Neuronal stem cell (in vitro differentiated cells): Measurements from ENCODE around the gene ADGRF1.

ENCODE experiments used
- DNase-seq: peaks from one replicate; pipeline ENCODE4 v3.0.0-alpha.2; 2013; ENCODE audit warnings: low spot score
- H2AFZ ChIP-seq: one replicate; pipeline ENCODE4 v1.6.1; 2013; ENCODE audit warnings: mild to moderate bottlenecking, low read length, inconsistent platforms
- H2AK5ac ChIP-seq: 2 replicates; pipeline ENCODE4 v1.6.1; 2013; ENCODE audit warnings: low read depth, mild to moderate bottlenecking, inconsistent platforms, low read length, moderate library complexity, mixed read lengths
- H2BK120ac ChIP-seq: 2 replicates; pipeline ENCODE4 v1.6.1; 2013; ENCODE audit warnings: low read depth, mild to moderate bottlenecking, inconsistent platforms, low read length, moderate library complexity, mixed read lengths
- H2BK12ac ChIP-seq: one replicate; pipeline ENCODE4 v1.6.1; 2013; ENCODE audit warnings: low read length, inconsistent platforms
- H2BK15ac ChIP-seq: 2 replicates; pipeline ENCODE4 v1.6.1; 2013; ENCODE audit warnings: mild to moderate bottlenecking, low read length, inconsistent platforms, mixed read lengths
- H2BK5ac ChIP-seq: one replicate; pipeline ENCODE4 v1.6.1; 2013; ENCODE audit warnings: inconsistent platforms, mild to moderate bottlenecking, low read length, moderate library complexity
- H3K14ac ChIP-seq: one replicate; pipeline ENCODE4 v1.6.1; 2013; ENCODE audit warnings: low read length, inconsistent platforms
- H3K18ac ChIP-seq: 2 replicates; pipeline ENCODE4 v1.6.1; 2013; ENCODE audit warnings: low read length, inconsistent platforms
- H3K23ac ChIP-seq: 2 replicates; pipeline ENCODE4 v1.6.1; 2013; ENCODE audit warnings: low read depth, mild to moderate bottlenecking, mixed read lengths, low read length, inconsistent platforms; ENCODE audit not compliant: poor library complexity
- H3K27ac ChIP-seq: replicated peaks from 3 replicates; pipeline ENCODE4 v1.5.1; 2013; ENCODE audit warnings: low read length, inconsistent platforms
- H3K27me3 ChIP-seq, 3 experiments: 2 replicates each; pipeline ENCODE4 v1.6.1; 2013; ENCODE audit warnings: low read length in 3 of 3, mild to moderate bottlenecking in 2 of 3, inconsistent platforms in 1 of 3, low read depth in 1 of 3, mixed read lengths in 1 of 3, moderate library complexity in 1 of 3; ENCODE audit not compliant: control insufficient read depth in 3 of 3, insufficient read depth in 3 of 3
- H3K36me3 ChIP-seq, 2 donors: replicated peaks in 1 of 2; 2 replicates each; pipeline ENCODE4 v1.6.1; 2013; ENCODE audit warnings: low read length in 2 of 2; ENCODE audit not compliant: control insufficient read depth in 2 of 2, insufficient read depth in 2 of 2
- H3K4ac ChIP-seq: 2 replicates; pipeline ENCODE4 v1.6.1; 2013; ENCODE audit warnings: inconsistent platforms, mild to moderate bottlenecking, low read length, moderate library complexity
- H3K4me1 ChIP-seq, 2 donors: 1 replicate in 1 of 2; 2 replicates in 1 of 2; pipeline ENCODE4 v1.6.1; 2013; ENCODE audit warnings: low read length in 2 of 2, low read depth in 1 of 2; ENCODE audit not compliant: control insufficient read depth in 2 of 2, insufficient read depth in 1 of 2
- H3K4me2 ChIP-seq: one replicate; pipeline ENCODE4 v1.6.1; 2013; ENCODE audit warnings: mild to moderate bottlenecking, low read length, inconsistent platforms; ENCODE audit not compliant: insufficient read depth, poor library complexity, severe bottlenecking
- H3K4me3 ChIP-seq, 2 donors: 2 replicates each; pipeline ENCODE4 v1.5.1; 2013; ENCODE audit warnings: low read length in 2 of 2, mild to moderate bottlenecking in 2 of 2, inconsistent platforms in 1 of 2, moderate library complexity in 1 of 2
- H3K79me1 ChIP-seq: one replicate; pipeline ENCODE4 v1.6.1; 2013; ENCODE audit warnings: low read depth, mild to moderate bottlenecking, inconsistent platforms, low read length, moderate library complexity
- H3K9ac ChIP-seq: one replicate; pipeline ENCODE4 v1.6.1; 2013; ENCODE audit warnings: mild to moderate bottlenecking, low read depth, low read length, inconsistent platforms; ENCODE audit not compliant: poor library complexity
- H3K9me3 ChIP-seq, 2 donors: replicated peaks in 1 of 2; 2 replicates each; pipeline versions ENCODE3 to v1.6.1; 2013; ENCODE audit warnings: low read length in 2 of 2, mild to moderate bottlenecking in 2 of 2, inconsistent platforms in 1 of 2, low read depth in 1 of 2, mixed read lengths in 1 of 2, moderate library complexity in 1 of 2; ENCODE audit not compliant: control insufficient read depth in 2 of 2, insufficient read depth in 1 of 2
- H4K8ac ChIP-seq: one replicate; pipeline ENCODE4 v1.6.1; 2013; ENCODE audit warnings: low read depth, mild to moderate bottlenecking, inconsistent platforms, low read length, moderate library complexity
- H4K91ac ChIP-seq: one replicate; pipeline ENCODE4 v1.6.1; 2013; ENCODE audit warnings: low read length, low read depth, mild to moderate bottlenecking, inconsistent platforms; ENCODE audit not compliant: poor library complexity
- WGBS, 2 donors: extraction: QIAGEN DNeasy Blood & Tissue Kit; methylation state at CpG; one replicate each; pipeline ENCODE4 v1.1.7; 2013; ENCODE audit warnings: missing lambda C conversion rate in 2 of 2, mixed read lengths in 1 of 2; ENCODE audit not compliant: insufficient read length in 2 of 2, insufficient replicate concordance in 1 of 2; ENCODE audit errors: extremely low coverage in 2 of 2; 5-methylcytosine and 5-hydroxymethylcytosine counted together

The ADGRF1 gene

GRCh38 chr6:46985943-46986342 is 56.2 kb downstream of the ADGRF1 start:
- no peak overlapping the region for H2AFZ ChIP-seq
- H3K27me3 ChIP-seq: no peaks in the 10 kb centered on the region
- H3K36me3 ChIP-seq: no peaks in the 10 kb centered on the region
- H2BK5ac ChIP-seq: no peak overlapping the region
- no peak overlapping the region for H4K8ac ChIP-seq
- no peak overlapping the region for H2BK12ac ChIP-seq
- no peak overlapping the region for H2BK120ac ChIP-seq
- H4K91ac ChIP-seq: no peak overlapping the region
- H3K4me1 ChIP-seq: no peaks in the 10 kb centered on the region
- no peaks in the 10 kb centered on the region for H3K79me1 ChIP-seq
- H3K4ac ChIP-seq: no peak overlapping the region
- DNase-seq: no peak
- no peak overlapping the region for H3K14ac ChIP-seq
- no peak overlapping the region for H2BK15ac ChIP-seq
- H3K4me2 ChIP-seq: no peak overlapping the region
- H3K9me3 ChIP-seq: peaks cover 0 to 3% of the 10 kb centered on the region in 2 donors
- no peak overlapping the region for H3K27ac ChIP-seq
- no peak overlapping the region for H3K18ac ChIP-seq
- H3K4me3 ChIP-seq: no peak overlapping the region
- no peak overlapping the region for H3K23ac ChIP-seq
- no peak overlapping the region for H3K9ac ChIP-seq
- H2AK5ac ChIP-seq: no peak overlapping the region
- WGBS, 2 donors: no CpG with 5 or more reads among the region's 3 CpGs

DNA sequence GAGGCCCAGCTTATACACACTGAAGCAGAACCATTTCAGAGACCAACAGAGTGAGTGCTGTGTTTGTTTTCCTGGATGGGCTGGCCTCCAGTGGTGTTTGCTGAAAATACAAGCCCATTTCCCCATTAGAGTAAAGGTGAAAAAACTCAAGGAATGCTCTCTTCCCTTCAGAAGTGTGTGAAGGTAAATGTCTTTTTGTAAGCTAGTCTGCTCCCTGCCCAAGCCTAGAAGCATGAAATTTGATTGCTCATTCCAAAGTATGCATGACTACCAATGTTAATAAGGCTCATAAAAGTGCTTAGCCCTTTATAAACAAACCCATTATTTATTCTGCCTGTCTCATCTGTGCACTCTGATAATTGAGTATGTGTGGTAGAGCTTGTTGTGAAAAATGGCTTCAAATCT is 59.1 kb downstream of the ADGRF1 start:
- H3K18ac ChIP-seq: no peak overlapping the region
- no peaks in the 10 kb centered on the region for H3K36me3 ChIP-seq
- no peak for DNase-seq
- H2BK120ac ChIP-seq: no peak overlapping the region
- no peak overlapping the region for H3K9ac ChIP-seq
- H4K91ac ChIP-seq: no peak overlapping the region
- no peak overlapping the region for H2BK12ac ChIP-seq
- no peak overlapping the region for H2AFZ ChIP-seq
- no peak overlapping the region for H3K4me2 ChIP-seq
- no peak overlapping the region for H3K4me3 ChIP-seq
- no peak overlapping the region for H2BK5ac ChIP-seq
- no peaks in the 10 kb centered on the region for H3K27me3 ChIP-seq
- no peak overlapping the region for H3K4ac ChIP-seq
- H2BK15ac ChIP-seq: no peak overlapping the region
- H3K14ac ChIP-seq: no peak overlapping the region
- H2AK5ac ChIP-seq: no peak overlapping the region
- no peak overlapping the region for H3K23ac ChIP-seq
- peaks cover 0 to 3% of the 10 kb centered on the region in 2 donors for H3K9me3 ChIP-seq
- H3K4me1 ChIP-seq: no peaks in the 10 kb centered on the region
- no peak overlapping the region for H3K27ac ChIP-seq
- no peak overlapping the region for H4K8ac ChIP-seq
- no peaks in the 10 kb centered on the region for H3K79me1 ChIP-seq

- Histone ChIP-seq H3K27me3 (no peaks in the 10 kb centered on the region), H2AK5ac (no peak overlapping the region), H3K27ac (no peak overlapping the region), H3K36me3 (no peaks in the 10 kb centered on the region), H2AFZ (no peak overlapping the region), H4K8ac (no peak overlapping the region), H3K79me1 (no peaks in the 10 kb centered on the region), H3K14ac (no peak overlapping the region), H3K4me1 (no peaks in the 10 kb centered on the region), H3K9ac (no peak overlapping the region), H3K9me3 (no peaks in the 10 kb centered on the region), H3K23ac (no peak overlapping the region), H4K91ac (no peak overlapping the region), H2BK15ac (no peak overlapping the region), H2BK5ac (no peak overlapping the region), H3K18ac (no peak overlapping the region), H2BK12ac (no peak overlapping the region), H3K4me3 (no peak overlapping the region), H3K4me2 (no peak overlapping the region), H2BK120ac (no peak overlapping the region), H3K4ac (no peak overlapping the region)
- no peak for DNase-seq
- no CpG with 5 or more reads among the region's 4 CpGs for WGBS, 2 donors
These were observed 62.9 kb downstream of the ADGRF1 start for GRCh38 chr6:46979206-46979605.

- Histone ChIP-seq H3K4me1 (no peaks in the 10 kb centered on the region), H2BK5ac (no peak overlapping the region), H3K4me3 (no peak overlapping the region), H3K9me3 (no peaks in the 10 kb centered on the region), H2AK5ac (no peak overlapping the region), H3K4me2 (no peak overlapping the region), H2AFZ (no peak overlapping the region), H3K79me1 (no peaks in the 10 kb centered on the region), H3K23ac (no peak overlapping the region), H3K9ac (no peak overlapping the region), H4K8ac (no peak overlapping the region), H3K27me3 (no peaks in the 10 kb centered on the region), H2BK15ac (no peak overlapping the region), H2BK120ac (no peak overlapping the region), H3K4ac (no peak overlapping the region), H4K91ac (no peak overlapping the region), H3K27ac (no peak overlapping the region), H3K14ac (no peak overlapping the region), H2BK12ac (no peak overlapping the region), H3K18ac (no peak overlapping the region), H3K36me3 (no peaks in the 10 kb centered on the region)
- DNase-seq: no peak
- no CpG with 5 or more reads among the region's 1 CpG for WGBS, 2 donors
These were observed 67.3 kb downstream of the ADGRF1 start for GRCh38 chr6:46974786-46975185.
